ENCODE measurements around the gene SLC25A47.

DNA sequence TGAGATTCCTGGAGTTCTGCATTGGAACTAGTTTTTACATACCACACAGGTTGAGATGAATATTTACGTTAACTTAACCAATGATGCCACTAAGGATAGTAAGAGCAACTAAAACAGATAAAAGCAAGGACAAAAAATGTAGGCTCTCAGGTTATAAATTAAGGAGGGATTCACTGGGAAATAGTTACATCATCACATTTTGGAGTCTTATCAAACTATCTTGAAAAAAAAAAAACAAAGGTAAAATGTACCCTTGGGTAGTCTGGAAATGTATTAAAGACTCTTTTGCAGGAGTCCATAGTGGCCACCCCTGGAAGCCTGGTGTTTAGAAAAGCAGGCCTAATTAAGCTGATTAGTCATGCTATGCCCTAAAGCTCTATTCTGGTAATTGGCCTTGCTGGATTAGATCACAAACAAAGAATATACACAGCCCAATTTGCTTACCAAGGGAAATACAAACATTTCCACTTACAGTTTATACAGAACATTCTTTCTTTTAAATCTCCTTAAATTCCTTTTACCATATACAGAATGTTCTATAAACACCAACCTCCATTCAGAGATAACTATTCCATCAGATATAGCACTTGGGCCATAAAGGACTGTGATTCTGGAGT is 39.3 kb downstream of the SLC25A47 start:
- TF ChIP-seq RXRA (IDR thresholded peaks at IDR 0.05), result no peak
- TF ChIP-seq SP1 (IDR thresholded peaks at IDR 0.05), result no peak
- no peak for TF ChIP-seq EGR1 (IDR thresholded peaks at IDR 0.05; ENCODE audit: low read depth in 2 of 2)
- no peak for TF ChIP-seq JUND (IDR thresholded peaks at IDR 0.05)
